GM21423 (cell line): ENCODE data around the gene ZNF281.
"Not testable (repeated sequence)": the region's sequence is repeated elsewhere in the genome, so short reads cannot be mapped to it uniquely, and the experiment has no call there.

Experiments
- ATAC-seq: cut with Tn5 transposase; IDR thresholded peaks from one replicate; pipeline ENCODE4 v1.9.1; 2021; ENCODE audit warnings: mild to moderate bottlenecking, moderate library complexity; ENCODE audit not compliant: unreplicated experiment

The ZNF281 gene

DNA sequence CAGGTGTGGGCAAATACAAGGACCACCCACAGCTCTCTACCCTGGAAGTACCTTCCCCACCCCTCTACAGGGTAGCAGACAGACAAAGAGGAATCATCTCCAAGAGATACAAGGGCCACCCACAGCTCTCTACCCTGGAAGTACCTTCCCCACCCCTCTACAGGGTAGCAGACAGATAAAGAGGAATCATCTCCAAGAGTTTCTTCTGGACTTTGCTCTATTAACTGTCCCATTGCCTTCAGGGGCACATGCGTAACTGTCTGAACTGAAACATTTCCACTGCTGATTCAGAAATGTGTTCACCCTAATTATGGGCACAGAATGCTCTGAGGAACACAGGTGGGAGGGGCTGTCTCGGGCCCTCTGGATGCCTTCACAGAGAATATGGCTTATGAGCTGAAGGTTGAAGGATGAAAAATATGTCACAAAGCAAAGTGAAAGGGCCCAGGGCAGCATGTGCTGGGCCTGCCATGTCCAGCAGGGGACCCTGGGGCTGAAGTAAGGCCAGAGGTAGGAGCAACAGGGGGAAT is 43.9 kb downstream of the ZNF281 start:
- ATAC-seq, result no peak

DNA sequence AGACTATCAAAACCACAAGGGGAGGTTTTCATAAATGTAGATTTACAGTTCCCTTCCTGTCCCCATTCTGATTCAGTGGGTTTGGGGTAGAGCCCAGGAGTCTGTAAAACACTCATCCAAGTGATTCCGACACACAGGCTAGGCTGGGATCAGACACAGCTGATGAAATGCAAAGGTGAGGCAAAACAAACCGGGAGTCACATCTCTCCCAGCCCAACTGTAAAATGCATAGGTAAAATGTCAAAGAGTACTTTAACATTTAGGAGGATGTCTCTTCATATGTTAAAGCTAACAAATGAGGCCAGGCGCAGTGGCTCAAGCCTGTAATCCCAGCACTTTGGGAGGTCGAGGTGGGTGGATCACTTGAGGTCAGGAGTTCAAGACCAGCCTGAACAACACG is 45.0 kb downstream of the ZNF281 start:
- ATAC-seq, result no peak

DNA sequence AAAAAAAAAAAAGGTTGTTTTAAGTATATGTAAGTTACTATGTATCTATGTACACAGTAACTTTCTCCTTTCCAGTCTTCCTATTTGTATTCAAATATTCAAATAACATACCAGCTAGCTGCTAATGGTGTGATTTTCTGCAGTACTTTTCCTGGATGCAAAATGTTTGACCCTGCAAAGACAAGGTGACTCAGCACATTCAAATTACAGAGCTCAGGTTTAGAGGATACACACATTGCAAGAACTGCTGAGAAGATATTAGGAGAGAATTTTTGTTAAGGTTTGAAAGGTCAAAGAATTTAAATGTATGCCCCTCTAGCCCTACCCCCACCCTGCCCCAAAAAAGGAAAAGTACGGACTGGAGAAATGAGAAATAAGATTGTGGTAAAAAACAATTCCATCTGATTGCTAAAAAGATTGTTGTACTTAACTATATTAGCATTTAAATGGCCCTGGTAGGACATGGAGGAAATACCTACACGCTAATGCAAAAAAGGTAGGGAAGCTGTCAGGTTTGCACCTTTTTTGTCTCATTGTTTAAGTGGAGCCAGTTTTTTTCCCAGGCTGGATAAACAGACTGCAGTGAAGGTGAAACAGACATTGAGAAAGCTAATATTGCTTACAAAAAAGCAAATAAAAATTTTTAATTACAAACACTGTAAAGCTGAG is 45.6 kb downstream of the ZNF281 start:
- ATAC-seq, result no peak

DNA sequence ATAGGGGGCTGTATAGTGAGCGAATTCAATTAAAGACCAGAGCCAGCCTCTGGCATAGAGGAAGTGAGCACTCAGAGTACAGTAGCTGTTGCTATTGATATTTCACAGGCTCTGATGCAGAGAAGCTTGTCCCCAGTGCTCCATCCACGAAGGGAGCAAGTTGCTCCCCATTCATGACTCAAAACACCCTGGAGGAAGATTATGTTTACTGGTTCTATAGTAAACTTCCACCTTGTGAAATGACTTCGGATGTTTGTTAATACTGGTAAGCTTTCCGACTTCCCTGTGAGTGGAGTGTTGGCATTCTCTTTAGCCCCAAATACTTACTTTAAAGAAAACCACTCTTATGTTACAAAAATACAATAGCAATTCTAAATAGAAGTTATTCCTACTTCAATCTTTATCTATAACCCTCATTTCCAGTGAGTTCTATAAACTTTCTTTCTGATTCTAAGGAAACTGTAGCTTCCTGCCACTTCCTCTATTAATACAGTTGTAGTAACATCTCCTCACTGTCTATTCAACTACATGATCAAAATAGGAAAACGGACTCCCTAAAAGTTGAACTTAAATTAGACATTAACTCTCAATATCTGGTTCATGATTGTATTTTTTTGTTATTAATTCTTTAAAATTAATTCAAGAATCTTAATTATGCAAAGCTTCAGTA is 46.4 kb downstream of the ZNF281 start:
- no peak for ATAC-seq

DNA sequence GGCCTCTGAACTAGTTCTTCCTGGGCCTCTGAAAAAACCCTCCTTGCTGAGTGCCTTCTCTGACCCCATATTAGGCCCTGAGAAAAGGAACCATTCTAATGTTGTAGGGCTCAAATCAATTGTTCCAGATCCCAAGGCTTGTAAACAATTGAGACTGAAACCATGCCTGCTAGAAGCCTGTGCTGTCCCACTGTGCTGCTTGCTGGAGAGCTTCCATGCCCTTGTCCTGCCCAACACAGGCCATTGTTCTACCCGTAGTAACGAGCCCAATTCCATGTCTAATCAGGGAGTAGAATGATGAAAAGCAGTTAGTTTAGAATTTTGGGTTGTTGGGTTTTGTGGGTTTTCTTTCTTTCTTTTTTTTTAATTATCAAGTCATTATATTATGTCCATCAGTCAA is 47.4 kb downstream of the ZNF281 start:
- no peak for ATAC-seq

- no peak for ATAC-seq
These were observed 50.1 kb downstream of the ZNF281 start for GRCh38 chr1:200359610-200360163.

- not testable (repeated sequence) for ATAC-seq
These were observed 51.9 kb downstream of the ZNF281 start for GRCh38 chr1:200357925-200358324.

GRCh38 chr1:200355801-200356200 is 54.0 kb downstream of the ZNF281 start:
- no peak for ATAC-seq
